Activated CD4-positive, alpha-beta T cell treated with anti-CD3 and anti-CD28 coated beads, Interleukin-2, Interleukin-6, amounts not matched to agents 100 ng/mL and 50 ng/mL, durations not matched to agents 16 hours and 8 hours (primary cell): ENCODE data around the gene BNIPL.

Experiments
- DNase-seq: peaks from one replicate; pipeline ENCODE4 v3.0.0-alpha.2; 2020

The BNIPL gene

GRCh38 chr1:151060007-151060656, 23.7 kb downstream of the BNIPL start, which contains the start of gene MLLT11:
Gene MLLT11 (plus strand): TSS chr1:151060397. CDS start chr1:151067225, 6,828 bp downstream.
- no peak for DNase-seq

DNA sequence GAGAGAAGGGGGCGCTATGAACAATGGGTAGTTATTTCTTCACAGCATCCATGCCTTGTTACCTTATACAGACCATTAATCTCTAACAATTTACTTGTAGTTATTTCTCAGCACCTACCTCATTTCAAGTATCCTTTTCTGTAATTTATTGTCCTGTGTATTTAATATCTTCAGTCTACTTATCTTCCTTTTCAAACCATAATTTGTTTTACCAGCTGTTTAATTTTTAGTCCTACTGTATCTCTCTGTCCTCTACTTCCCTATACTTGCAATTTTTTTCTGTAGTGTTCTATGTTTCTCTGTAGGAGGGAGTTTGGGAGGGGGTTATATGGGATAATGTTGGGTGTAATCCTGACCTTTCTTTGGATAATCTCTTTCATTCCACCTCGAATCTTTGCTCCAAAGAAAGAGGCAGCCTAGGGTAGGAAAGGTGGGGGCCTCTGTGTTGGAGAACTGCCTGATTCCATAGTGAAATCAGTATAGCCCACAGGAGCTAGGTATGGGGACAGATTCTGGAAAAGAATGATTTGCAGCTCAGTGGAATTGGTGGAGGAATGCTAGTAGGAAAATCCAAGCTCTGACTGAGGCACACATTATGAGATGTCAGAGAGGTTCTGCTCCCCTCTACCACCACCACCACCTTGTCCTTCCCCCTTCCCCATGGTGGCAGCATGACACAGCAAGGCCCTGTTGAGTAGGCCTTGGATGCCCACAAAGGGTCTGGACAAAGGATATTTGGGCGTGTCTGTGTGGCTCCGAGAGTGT, 24.5 kb downstream of the BNIPL start:
- no peak for DNase-seq

DNA sequence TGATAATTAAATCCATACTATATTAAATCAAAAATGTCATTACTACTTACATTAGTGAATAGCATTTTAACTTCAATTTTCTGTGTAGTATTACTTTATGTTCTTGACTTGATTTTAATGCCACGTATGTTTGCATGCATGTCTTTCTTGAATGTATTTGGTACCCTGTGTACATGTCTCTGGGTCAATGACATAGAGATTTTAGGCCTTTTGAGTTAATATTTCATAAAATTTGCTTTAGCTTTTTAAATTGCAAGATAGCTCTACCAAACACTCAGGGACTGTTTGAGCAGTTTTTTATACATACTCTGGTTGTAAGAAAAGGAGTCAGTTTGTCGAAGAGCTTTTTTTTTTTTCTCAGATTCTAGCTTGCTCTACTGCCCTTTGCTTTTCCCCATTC, 25.3 kb downstream of the BNIPL start:
- DNase-seq, result no peak

DNA sequence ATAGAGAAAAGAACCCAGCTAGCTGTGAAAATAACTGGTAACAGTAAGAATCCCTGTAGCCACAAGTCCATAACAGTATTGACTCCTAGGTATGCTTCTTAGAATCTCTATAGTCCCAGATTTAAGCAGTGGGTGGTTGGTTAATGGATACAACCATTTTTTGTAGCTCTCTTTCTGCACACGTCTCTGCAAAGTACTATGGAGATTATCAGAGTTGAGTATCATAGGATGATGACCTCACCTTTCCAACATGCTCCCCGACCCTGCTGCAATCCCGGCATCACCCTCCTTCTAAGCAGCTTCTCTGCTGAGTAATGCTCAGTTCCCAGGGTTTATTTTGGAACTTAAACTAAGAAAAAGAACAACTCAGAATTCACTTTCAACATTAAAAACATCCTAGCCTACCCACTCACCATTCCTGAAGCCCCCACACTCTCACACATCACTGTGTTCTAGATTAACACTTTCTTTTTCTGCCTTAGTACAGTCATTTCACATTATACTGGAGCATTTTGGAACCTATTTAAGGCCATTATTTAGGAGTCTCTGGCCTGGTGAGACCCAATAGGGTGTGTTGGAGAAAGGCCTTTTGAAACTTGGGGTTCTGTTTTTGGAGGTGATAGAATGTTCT, 26.5 kb downstream of the BNIPL start:
- DNase-seq, result no peak

DNA sequence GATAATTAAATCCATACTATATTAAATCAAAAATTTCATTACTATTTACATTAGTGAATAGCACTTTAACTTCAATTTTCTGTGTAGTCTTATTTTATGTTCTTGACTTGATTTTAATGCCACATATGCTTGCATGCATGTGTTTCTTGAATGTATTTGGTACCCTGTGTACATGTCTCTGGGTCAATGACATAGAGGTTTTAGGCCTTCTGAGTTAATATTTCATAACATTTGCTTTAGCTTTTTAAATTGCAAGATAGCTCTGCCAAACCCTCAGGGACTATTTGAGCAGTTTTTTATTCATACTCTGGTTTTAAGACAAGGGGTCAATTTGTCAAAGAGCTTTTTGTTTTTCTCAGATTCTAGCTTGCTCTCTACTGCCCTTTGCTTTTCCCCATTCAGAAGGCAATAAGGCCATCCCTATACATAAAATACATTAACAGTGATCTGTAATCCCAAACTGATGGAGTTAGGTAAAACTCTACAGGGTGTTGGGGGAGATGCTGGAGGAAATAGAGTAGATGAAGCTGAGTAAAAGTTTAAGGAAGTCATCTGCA, 28.8 kb downstream of the BNIPL start:
- DNase-seq, result no peak

DNA sequence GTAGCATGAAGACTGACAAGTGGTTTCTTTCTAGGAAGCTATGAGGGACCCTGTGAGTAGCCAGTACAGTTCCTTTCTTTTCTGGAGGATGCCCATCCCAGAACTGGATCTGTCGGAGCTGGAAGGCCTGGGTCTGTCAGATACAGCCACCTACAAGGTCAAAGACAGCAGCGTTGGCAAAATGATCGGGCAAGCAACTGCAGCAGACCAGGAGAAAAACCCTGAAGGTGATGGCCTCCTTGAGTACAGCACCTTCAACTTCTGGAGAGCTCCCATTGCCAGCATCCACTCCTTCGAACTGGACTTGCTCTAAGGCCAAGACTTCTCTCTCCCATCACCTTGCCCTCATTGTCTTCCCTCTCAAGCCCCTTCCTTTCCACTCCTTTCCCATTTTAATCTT, 30.8 kb downstream of the BNIPL start:
- no peak for DNase-seq

GRCh38 chr1:151069103-151069486, 32.7 kb downstream of the BNIPL start:
- DNase-seq, result no peak

DNA sequence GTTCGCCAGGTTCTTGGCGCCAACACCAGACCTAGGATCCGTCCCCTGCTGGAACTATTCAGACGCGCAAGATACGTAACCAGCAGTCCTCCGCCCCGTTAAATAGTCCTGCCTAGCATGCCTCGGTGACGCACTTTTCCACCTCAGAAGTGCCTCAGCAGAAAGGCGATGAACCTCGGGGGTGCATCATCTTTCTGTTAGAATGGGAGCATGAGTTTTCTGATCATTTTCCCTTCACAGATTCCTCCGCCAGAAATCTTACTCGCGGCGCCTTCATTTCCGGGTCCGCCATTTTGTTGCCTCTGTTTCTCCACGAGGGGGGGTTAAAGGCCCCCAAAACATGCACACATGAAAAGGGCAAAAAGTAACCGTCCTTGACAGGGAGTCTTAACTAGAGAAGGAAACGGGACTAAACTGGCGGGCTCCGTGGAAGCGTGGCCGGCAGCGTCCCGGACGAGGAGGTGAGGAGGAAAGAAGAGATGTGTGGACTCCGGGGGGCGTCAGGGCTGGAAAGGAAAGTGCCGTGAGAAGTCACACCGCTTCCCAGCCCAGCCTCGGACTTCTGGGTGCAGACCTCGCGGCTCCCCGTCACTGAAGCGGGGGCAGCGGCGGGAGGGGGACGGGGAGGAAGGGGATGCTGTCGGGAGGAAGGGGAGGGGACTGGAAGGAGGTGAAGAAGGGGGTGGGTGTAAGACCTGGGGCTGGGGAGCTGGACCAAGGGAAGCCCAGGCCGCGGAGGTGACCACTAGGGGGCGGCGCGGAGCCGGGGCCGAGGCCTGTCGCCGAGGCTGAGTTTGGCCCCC, 34.3 kb downstream of the BNIPL start, which contains the start of gene GABPB2:
TSS of gene GABPB2 (plus strand) at position 288 of the 803 bp plus-strand sequence. CDS start 17,429 bp downstream, outside the sequence.
- DNase-seq, result peak; percentile 95

- DNase-seq, result no peak
These were observed 35.8 kb downstream of the BNIPL start for GRCh38 chr1:151072224-151072623.

DNA sequence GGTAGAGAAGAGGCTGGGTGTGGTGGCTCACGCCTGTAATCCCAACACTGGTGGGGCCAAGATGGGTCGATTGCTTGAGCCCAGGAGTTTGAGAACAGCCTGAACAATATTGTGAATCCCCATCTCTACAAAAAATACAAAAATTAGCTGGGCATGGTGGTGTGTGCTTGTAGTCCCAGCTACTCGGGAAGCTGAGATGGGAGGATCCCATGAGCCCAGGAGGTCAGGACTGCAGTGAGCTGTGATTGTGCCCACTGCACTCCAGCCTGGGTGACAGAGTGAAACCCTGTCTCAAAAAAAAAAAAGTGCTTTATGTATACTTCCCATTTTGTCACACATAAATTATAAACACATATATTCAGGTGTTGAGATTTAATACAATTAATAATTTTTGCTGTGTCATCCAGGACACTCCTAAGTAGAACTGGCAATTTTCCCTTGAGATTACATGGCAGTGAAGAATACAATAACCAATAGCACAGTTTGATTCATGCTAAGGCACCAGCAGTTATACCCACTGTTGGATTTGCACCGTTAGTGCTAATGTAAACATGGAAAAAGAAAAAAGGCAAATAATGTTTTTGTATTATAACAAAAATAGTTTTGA, 49.7 kb downstream of the BNIPL start:
- no peak for DNase-seq
